C4-2B (cell line): Measurements from ENCODE around the gene RWDD4.
A peak's percentile ranks its signal among the peaks of the same experiment; 100 is the strongest.

Experiments used
- H3K27ac ChIP-seq: fragments of 450-650 bp; 2 replicates; pipeline ENCODE4 v1.5.1; 2017
- ZFX ChIP-seq: fragments of 450-650 bp; IDR thresholded peaks from 2 replicates; pipeline ENCODE4 v1.6.1; 2017
- TF ChIP-seq, protein P1 (sequence below): fragments of 450-650 bp; conservative IDR thresholded peaks from 2 replicates; pipeline ENCODE4 v1.5.1; 2017; ENCODE audit warnings: mild to moderate bottlenecking

The RWDD4 gene

DNA sequence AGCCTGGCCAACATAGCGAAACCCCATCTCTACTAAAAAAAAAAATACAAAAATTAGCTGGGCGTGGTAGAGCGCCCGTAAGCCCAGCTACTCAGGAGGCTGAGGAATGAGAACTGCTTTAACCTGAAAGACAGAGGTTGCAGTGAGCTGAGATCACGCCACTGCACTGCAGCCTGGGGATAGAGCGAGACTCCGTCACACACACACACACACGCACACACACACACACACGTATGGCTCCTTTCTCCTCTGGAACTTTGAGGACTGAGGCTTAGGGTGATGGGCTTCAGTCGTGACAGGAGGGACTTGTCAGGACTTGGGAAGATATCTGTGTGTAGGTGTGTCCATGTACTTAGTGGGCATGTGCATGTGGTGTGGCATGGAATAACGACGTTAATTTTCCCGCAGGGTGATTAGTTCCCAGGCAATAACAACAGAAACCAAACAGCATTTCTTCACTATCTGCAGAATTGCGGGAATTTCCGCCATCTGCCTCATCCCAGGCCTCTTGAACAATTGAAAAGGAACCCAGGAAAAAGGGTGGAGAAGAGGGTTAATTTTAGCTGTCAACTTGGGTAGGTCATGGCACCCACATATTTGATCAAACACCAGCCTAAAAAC, 47.7 kb downstream of the RWDD4 start:
- TF ChIP-seq ZFX = no peak
- TF ChIP-seq, protein P1, sequence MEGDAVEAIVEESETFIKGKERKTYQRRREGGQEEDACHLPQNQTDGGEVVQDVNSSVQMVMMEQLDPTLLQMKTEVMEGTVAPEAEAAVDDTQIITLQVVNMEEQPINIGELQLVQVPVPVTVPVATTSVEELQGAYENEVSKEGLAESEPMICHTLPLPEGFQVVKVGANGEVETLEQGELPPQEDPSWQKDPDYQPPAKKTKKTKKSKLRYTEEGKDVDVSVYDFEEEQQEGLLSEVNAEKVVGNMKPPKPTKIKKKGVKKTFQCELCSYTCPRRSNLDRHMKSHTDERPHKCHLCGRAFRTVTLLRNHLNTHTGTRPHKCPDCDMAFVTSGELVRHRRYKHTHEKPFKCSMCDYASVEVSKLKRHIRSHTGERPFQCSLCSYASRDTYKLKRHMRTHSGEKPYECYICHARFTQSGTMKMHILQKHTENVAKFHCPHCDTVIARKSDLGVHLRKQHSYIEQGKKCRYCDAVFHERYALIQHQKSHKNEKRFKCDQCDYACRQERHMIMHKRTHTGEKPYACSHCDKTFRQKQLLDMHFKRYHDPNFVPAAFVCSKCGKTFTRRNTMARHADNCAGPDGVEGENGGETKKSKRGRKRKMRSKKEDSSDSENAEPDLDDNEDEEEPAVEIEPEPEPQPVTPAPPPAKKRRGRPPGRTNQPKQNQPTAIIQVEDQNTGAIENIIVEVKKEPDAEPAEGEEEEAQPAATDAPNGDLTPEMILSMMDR = no peak
- no peak overlapping the region for H3K27ac ChIP-seq

DNA sequence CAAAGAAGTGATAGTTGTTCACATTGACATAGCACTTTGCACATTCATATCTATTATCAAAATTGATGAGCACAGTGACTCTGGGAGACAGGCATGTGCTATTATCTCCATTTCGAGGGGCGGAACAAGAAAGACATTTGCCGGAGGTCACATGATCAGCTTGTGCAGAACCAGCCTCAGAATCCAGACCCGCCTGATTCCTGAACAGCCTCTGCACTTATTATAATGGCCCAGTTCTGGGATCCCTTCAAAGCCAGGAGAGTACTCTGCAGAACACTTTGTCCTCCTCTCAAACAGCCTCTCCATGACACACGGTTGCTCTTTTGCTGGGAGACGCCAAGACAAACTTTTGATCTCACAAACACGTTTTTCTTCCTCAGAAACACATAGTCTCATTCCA, 48.4 kb downstream of the RWDD4 start:
- no peak overlapping the region for H3K27ac ChIP-seq
- TF ChIP-seq ZFX = no peak
- TF ChIP-seq, protein P1 = no peak

DNA sequence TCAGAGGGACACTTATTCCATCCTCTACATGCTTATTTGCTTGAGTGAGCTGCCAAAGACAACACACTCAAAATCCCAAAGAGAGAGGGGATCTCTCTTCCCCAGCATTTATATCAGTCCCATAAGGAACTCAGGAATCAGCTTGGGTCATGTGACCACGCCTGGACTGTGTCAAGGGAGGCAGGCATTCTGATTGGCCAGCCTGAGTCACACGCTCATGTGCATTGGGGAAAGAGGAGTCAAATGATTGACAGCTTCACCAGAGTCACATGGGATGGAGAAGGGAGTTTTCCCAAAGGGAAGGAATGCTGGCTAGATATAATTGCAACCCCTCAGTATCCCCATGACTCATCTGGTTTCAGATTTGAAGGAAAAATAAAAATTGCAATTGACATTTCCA, 49.0 kb downstream of the RWDD4 start:
- H3K27ac ChIP-seq = no peak overlapping the region
- no peak for TF ChIP-seq ZFX
- TF ChIP-seq, protein P1 = no peak

DNA sequence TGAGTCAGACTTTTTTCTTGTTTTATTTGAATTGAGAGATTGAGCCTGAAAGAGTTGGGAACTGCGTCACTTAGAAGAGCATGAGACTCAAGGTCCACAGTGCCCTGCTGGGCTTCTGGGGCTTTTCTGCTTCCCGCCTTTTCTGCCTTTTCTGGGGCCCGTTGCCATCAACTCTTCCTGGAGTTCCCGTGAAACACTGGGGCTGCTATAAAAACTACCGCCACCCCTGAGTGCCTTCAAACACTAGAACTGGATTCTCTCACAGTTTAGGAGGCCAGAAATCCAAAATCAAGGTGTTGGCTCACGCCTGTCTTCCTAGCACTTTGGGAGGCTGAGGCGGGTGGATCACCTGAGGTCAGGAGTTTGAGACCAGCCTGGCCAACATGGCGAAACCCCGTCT, 49.8 kb downstream of the RWDD4 start:
- TF ChIP-seq, protein P1 = no peak
- TF ChIP-seq ZFX = no peak
- no peak overlapping the region for H3K27ac ChIP-seq

DNA sequence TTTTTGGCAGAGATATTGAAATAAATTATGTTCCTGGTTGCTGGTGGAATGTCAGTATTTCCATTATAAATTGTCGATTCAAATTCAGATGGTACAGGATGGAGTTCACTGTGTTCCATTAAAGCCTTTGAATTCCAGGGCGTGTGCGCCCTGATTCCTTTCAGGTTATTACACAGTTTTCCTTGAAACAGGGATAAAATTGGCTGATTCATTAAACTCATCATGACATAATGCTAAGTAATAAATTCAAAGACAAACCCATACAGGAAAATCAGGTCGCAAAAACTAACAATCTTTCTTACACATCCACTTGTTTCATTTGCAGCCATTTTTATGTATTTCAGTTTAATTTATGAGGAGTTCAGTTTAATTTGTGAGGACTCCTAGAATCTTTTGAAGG, 51.1 kb downstream of the RWDD4 start:
- TF ChIP-seq, protein P1 = no peak
- TF ChIP-seq ZFX = no peak
- no peak overlapping the region for H3K27ac ChIP-seq

DNA sequence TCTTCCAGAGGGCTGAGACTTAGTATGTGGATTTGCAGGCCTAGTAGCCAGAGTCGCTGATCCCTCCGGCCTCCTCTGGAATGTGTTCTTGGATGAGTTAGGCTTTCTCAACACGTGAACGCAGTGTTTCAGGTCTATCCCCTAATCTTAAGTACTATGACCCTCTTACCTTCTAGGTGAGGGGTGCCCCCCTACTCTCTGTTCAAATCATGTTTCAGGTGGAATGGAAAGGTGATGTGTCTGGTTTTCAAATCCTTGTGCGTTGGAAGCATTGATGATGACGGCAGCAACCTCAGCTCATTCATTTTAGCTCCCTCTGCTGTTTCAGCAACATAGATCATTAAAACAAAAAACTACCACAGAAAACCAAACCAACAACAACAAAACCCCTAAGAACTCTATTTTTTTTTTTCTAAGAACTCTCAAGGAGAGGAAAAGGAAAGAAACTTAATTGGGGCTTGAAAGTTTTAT, 56.4 kb downstream of the RWDD4 start:
- TF ChIP-seq, protein P1 = peak; percentile 39
- TF ChIP-seq ZFX = no peak
- H3K27ac ChIP-seq = no peak overlapping the region

DNA sequence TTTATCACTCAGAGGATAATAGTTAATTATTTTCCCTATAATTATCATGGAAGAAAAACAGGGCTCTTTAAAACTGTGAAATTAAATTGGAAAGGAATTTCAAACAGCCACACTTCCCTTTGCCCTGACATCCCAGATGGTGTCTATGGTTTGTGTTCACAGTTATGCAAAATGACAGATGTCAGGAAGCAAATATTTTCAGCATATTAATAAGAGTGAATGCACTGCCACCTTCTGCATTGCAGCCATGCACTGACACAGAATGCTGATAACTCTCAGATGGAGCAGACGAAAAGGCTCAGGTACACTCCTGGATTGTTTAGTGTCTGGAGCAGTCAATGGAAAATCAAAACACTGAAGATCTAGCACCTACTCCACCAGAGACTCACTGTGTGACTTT, 57.6 kb downstream of the RWDD4 start:
- no peak overlapping the region for H3K27ac ChIP-seq
- TF ChIP-seq, protein P1 = no peak
- no peak for TF ChIP-seq ZFX
